RWPE1 (cell line): ENCODE measurements around the gene PSME2.
A peak's percentile ranks its signal among the peaks of the same experiment; 100 is the strongest.

Experiments
- CTCF ChIA-PET: fragments of 350-600 bp; sonication (Branson Sonifier 250); formaldehyde crosslinking; extraction: SDS; loops from one replicate; lab custom pipeline; 2021; lab: Yijun Ruan, JAX
- POLR2A ChIA-PET: fragments of 400-600 bp; formaldehyde crosslinking; extraction: SDS; loops from one replicate; lab custom pipeline; 2020; ENCODE audit warnings: antibody characterized with exemption; ENCODE audit not compliant: low non-redundant PET; lab: Yijun Ruan, JAX
- DNase-seq: peaks from one replicate; pipeline ENCODE4 v3.0.0; 2012; ENCODE audit warnings: low spot score
- H3K27ac ChIP-seq: fragments of 450-650 bp; 2 replicates; pipeline ENCODE4 v1.5.1; 2017
- TF ChIP-seq, protein P1 (sequence below): fragments of 450-650 bp; conservative IDR thresholded peaks from 2 replicates; pipeline ENCODE4 v1.5.1; 2017; ENCODE audit warnings: low read depth, mild to moderate bottlenecking

PSME2 gene

DNA sequence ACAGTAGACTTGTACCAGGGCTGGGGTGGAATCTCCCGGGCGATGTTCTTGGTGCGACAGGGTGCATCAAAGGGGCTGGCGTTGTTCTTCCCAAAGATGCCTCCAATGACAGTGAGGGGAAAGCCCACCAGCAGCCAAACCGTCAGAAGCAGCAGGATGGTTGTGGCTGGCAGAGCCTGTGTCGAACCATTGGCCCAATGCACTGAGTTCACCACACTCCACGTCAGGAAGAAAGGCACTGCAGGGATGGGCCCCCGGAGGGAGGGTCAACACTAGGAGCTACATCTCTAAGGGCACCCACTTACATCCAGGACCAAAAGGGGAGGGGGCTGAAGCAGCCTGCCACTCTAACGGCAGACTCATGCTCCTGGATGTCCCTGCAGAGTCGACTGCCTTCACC lies 44.0 kb upstream of the PSME2 start:
- DNase-seq: no peak
- POLR2A ChIA-PET: no interaction called here
- CTCF ChIA-PET: no interaction called here
- 0 out of 2 replicates have a peak overlapping the region, but pooled peaks have one; percentile 15 for H3K27ac ChIP-seq
- TF ChIP-seq, protein P1, sequence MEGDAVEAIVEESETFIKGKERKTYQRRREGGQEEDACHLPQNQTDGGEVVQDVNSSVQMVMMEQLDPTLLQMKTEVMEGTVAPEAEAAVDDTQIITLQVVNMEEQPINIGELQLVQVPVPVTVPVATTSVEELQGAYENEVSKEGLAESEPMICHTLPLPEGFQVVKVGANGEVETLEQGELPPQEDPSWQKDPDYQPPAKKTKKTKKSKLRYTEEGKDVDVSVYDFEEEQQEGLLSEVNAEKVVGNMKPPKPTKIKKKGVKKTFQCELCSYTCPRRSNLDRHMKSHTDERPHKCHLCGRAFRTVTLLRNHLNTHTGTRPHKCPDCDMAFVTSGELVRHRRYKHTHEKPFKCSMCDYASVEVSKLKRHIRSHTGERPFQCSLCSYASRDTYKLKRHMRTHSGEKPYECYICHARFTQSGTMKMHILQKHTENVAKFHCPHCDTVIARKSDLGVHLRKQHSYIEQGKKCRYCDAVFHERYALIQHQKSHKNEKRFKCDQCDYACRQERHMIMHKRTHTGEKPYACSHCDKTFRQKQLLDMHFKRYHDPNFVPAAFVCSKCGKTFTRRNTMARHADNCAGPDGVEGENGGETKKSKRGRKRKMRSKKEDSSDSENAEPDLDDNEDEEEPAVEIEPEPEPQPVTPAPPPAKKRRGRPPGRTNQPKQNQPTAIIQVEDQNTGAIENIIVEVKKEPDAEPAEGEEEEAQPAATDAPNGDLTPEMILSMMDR: no peak

DNA sequence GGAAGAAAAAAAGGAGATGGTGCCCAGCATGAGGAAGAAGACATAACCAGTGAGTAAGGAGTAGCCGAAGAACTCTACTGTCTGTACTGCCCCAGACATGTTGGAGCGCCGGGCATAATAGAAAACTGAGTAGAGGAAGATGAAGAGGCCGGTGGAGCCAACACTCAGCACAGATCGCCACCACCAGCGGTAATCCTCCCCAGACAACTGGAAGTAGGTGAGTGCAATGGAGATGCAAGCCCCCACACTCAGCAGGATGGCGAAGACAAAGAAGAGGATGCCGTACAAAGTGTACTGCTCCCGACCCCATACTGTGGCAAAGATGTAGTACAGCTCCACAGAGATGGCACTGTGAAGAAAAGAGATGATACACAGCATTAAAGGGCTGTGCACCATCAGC lies 43.0 kb upstream of the PSME2 start:
- peak overlapping the region; percentile 40 for H3K27ac ChIP-seq
- DNase-seq: no peak
- POLR2A ChIA-PET: interaction anchor here (0.5 kb wide), 1 partner anchor 23 kb away, joined by 4 read pairs; no protein-coding TSS in a partner anchor
- TF ChIP-seq, protein P1: no peak
- CTCF ChIA-PET: interaction anchor here (0.7 to 0.9 kb wide), 2 partner anchors 9 to 119 kb away, joined by 3 read pairs; partner anchors contain the start of gene CIDEB

DNA sequence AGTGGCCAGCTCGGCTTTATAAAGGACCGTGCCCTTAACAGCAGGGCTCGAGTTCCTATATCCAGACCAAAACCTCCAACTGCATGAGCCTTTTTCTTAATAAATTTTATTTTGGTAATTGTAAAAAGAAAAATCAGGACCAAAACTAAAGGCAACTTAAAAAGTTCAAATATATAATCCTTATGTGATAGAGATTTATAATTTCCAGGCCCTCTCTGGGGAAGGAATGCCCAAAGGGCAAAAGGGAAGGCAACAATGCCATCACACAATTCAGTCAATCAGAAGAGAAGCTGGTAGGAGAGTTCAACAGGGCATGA lies 42.6 kb upstream of the PSME2 start:
- CTCF ChIA-PET: interaction anchor here (0.7 to 0.9 kb wide), 2 partner anchors 9 to 119 kb away, joined by 3 read pairs; partner anchors contain the start of gene CIDEB
- POLR2A ChIA-PET: interaction anchor here (0.5 kb wide), 1 partner anchor 23 kb away, joined by 4 read pairs; no protein-coding TSS in a partner anchor
- H3K27ac ChIP-seq: peak overlapping the region; percentile 78

DNA sequence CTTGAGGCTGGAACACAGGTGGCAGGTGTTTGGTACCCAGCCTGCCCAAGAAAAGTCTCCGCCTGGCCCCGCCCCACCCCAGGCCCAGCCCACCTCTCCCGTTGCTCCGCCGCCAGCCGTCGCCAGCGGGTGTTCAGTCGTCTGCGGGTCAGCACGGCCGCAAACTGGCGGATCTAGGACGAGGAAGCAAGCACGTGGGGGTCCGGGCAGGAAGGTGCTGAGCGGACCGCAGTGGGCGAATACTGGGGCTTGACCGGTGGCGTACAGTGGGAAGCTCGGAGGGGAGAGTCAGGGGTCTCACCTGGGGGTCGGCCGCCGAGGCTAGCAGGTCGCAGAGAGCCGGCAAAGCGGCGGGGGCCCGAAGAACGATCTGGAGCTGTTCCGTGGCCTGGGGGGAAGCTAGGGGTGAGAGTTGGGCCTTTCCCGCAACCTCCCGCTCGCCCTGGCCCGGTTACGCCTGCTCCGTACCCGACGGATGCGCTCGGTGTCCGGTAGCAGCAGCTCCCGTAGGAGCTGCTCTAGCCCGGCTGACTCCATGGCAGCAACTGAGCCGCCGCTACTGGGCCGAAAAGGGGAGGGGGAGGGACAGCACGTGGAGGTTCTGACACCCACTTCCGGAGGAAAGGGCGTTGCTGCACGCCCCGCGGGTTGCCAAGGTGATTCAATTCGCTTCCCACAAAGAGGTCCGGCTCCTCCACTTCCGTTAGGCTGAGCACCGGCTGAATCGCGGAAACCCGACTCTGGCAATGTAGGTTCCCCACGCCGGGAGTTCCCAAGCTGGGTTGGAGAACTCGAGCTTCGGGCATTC lies 42.0 kb upstream of the PSME2 start, which contains the start of gene IPO4:
Gene IPO4, minus strand, starts transcription at position 566 of the 808 bp plus-strand sequence. Its CDS starts 29 bp downstream, at position 537.
- TF ChIP-seq, protein P1: no peak
- DNase-seq: peak; percentile 98
- CTCF ChIA-PET: interaction anchor here (0.6 to 0.9 kb wide), 3 partner anchors 8 to 120 kb away, joined by 3 read pairs; partner anchors contain the start of genes CIDEB and MDP1
- H3K27ac ChIP-seq: peak within 1 kb of the TSS; percentile 78
- POLR2A ChIA-PET: interaction anchor here (0.5 kb wide), 1 partner anchor 24 kb away, joined by 4 read pairs; no protein-coding TSS in a partner anchor

More for the DNA sequence above, 42.6 kb upstream of the PSME2 start:
- TF ChIP-seq, protein P1: no peak
- no peak for DNase-seq

DNA sequence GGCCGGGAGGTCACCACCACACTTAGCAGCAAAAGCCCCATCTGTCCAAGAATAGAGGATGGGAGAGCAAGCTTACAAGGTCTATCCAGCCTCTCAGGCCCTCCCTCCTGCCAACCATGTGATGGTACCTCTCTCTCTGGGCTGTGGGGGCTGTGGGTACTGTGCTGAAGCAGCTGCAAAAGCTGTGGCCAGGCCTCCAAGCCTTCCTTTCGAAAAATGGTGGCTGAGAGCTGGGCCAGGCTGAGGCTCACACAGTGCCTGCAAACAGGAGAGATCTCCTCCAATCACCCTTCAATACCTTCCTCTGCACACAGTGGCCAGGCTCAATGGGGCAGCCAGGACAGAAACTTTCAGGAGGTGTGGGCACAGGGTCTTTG lies 41.1 kb upstream of the PSME2 start:
- TF ChIP-seq, protein P1: no peak
- ChIA-PET CTCF (interaction anchor here (0.6 kb wide), 1 partner anchor 74 kb away, joined by 3 read pairs; no protein-coding TSS in a partner anchor), POLR2A (no interaction called here)
- peak overlapping the region; percentile 78 for H3K27ac ChIP-seq
- no peak for DNase-seq

DNA sequence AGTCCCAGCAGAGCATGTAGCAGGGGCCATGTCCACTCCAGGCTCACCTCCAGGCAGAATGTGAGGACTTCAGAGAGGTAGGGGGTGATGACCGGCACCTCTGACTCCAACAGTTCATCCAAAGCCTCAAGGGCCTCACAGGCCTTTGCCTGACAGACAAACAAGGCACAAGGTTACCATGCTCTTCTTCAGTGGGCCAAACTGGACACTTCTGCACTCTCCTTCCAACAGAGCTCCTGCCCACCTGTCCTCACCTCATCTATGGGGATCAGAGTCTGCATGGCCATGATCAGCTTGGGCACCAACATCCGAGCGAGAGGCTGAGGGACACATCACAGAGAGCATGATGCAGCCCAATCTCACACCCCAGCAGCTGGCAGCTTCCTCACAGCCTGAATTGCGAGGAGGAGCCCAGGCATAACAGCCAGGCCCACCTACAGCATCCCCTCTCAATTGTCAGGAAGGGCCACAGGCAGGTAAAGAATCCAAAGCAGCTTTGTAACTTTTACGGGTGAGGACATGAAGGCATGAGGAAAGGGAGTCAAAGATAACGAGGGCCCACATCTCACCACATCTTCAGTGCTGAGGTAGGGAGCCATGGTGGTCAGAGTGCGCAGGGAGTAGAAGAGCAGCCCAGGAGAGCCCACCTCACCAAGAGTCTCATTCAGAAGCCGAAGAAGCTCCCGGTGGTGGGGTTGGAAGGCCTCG lies 40.6 kb upstream of the PSME2 start:
- TF ChIP-seq, protein P1: no peak
- ChIA-PET POLR2A (no interaction called here), CTCF (interaction anchor here (0.6 kb wide), 1 partner anchor 74 kb away, joined by 3 read pairs; no protein-coding TSS in a partner anchor)
- no peak for DNase-seq
- H3K27ac ChIP-seq: peak overlapping the region; percentile 78
